K562 (cell line): ENCODE data around the gene KNTC1. TPM values are rescaled to one million over a fixed set of nuclear protein-coding genes. Genes with fewer than 3 reads are reported as not detected.
"Not testable (repeated sequence)": the region's sequence is repeated elsewhere in the genome, so short reads cannot be mapped to it uniquely, and the experiment has no call there.

Source experiments
- ATAC-seq: fragments of 200-7000 bp; cut with Tn5 transposase; 3 replicates; pipeline ENCODE4 v1.9.1; 2020; ENCODE audit warnings: moderate library complexity
- BruUV-seq: library from RNA; stranded (reverse); fragments of 400-500 nt; replicated peaks from 2 replicates; lab custom pipeline; 2021; lab: Mats Ljungman, UMichigan
- CTCF ChIA-PET: fragments of 300-600 bp; formaldehyde crosslinking; extraction: SDS; loops from one replicate; lab custom pipeline; 2021; ENCODE audit warnings: low intra/inter-chr PET ratio; lab: Yijun Ruan, JAX
- POLR2A ChIA-PET: fragments of 300-600, 350-650 bp; sonication (Branson Sonifier 250); formaldehyde crosslinking; extraction: SDS; loops from one replicate; lab custom pipeline; 2021; ENCODE audit warnings: antibody characterized with exemption, inconsistent platforms; lab: Yijun Ruan, JAX
- DNase-seq, 4 experiments: peaks; one replicate each; pipeline versions ENCODE4 v3.0.0 to v3.0.0-alpha.2; 2011 to 2018; ENCODE audit warnings: low spot score in 3 of 4, mixed read lengths in 3 of 4; ENCODE audit errors: extremely low read depth in 1 of 4
- FAIRE-seq: peaks from 2 replicates; lab custom pipeline; 2011; peaks lifted over from hg19 to GRCh38; lab: Jason Lieb, UNC
- H2AFZ ChIP-seq: 2 replicates; pipeline ENCODE4 v1.6.0; 2011; ENCODE audit warnings: low read depth, low read length, control low read depth, inconsistent platforms
- H3K27ac ChIP-seq: fragments of 200-600 bp; 3 replicates; pipeline ENCODE4 v1.8.0; 2011; ENCODE audit warnings: low read depth, mild to moderate bottlenecking, control low read depth, inconsistent platforms, low read length, moderate library complexity, mixed read lengths; ENCODE audit errors: extremely low read depth
- H3K27me3 ChIP-seq, 2 experiments: fragments of 300-600 bp in 1 of 2; 2 replicates in 1 of 2; 3 replicates in 1 of 2; pipeline versions ENCODE4 v1.6.0 to v1.8.0; 2011; ENCODE audit warnings: inconsistent platforms in 2 of 2, low read length in 2 of 2, mild to moderate bottlenecking in 1 of 2, mixed read lengths in 1 of 2, moderate library complexity in 1 of 2; ENCODE audit not compliant: control insufficient read depth in 2 of 2, insufficient read depth in 2 of 2
- H3K36me3 ChIP-seq: fragments of 300-600 bp; 3 replicates; pipeline ENCODE4 v1.8.0; 2011; ENCODE audit warnings: mild to moderate bottlenecking, low read length, inconsistent platforms; ENCODE audit not compliant: control insufficient read depth, insufficient read depth
- H3K4me1 ChIP-seq, 2 experiments: fragments of 200-600 bp in 1 of 2; replicated peaks in 1 of 2; 2 replicates in 1 of 2; 3 replicates in 1 of 2; pipeline versions ENCODE4 v1.5.1 to v1.8.0; 2011; ENCODE audit warnings: inconsistent platforms in 2 of 2, low read length in 2 of 2, mild to moderate bottlenecking in 1 of 2, mixed read lengths in 1 of 2, moderate library complexity in 1 of 2; ENCODE audit not compliant: control insufficient read depth in 2 of 2, insufficient read depth in 2 of 2
- H3K4me2 ChIP-seq: 2 replicates; pipeline ENCODE4 v1.6.1; 2011; ENCODE audit warnings: low read length, control low read depth, inconsistent platforms, mixed read lengths; ENCODE audit not compliant: insufficient read depth
- H3K4me3 ChIP-seq: fragments of 200-600 bp; sonication (generic), shearing (Covaris generic); 2 replicates; pipeline ENCODE4 v1.5.1; 2016; ENCODE audit warnings: control low read depth, inconsistent platforms
- H3K79me2 ChIP-seq: fragments of 200-600 bp; 3 replicates; pipeline ENCODE4 v1.8.0; 2011; ENCODE audit warnings: low read length, inconsistent platforms; ENCODE audit not compliant: control insufficient read depth, insufficient read depth
- H3K9ac ChIP-seq, 2 experiments: 2 replicates each; pipeline versions ENCODE4 v1.6.0 to v1.6.1; 2011; ENCODE audit warnings: low read depth in 2 of 2, low read length in 2 of 2, control low read depth in 1 of 2, inconsistent platforms in 1 of 2, mild to moderate bottlenecking in 1 of 2, mixed read lengths in 1 of 2; ENCODE audit not compliant: insufficient read depth in 1 of 2
- H3K9me1 ChIP-seq: one replicate; pipeline ENCODE4 v1.6.0; 2011; ENCODE audit warnings: inconsistent platforms, mild to moderate bottlenecking, low read length, moderate library complexity; ENCODE audit not compliant: control insufficient read depth, insufficient read depth
- H3K9me3 ChIP-seq: replicated peaks from 2 replicates; pipeline ENCODE4 v1.5.1; 2011; ENCODE audit warnings: low read depth, low read length, inconsistent platforms; ENCODE audit not compliant: control insufficient read depth, insufficient read depth
- H4K20me1 ChIP-seq: replicated peaks from 2 replicates; pipeline ENCODE4 v1.6.1; 2011; ENCODE audit warnings: low read length, inconsistent platforms, mixed read lengths; ENCODE audit not compliant: control insufficient read depth, insufficient read depth
- FOXA3 ChIP-seq, 2 experiments: fragments of 450-650 bp in 1 of 2; sonication (generic) in 1 of 2; formaldehyde crosslinking; IDR thresholded peaks in 1 of 2; conservative IDR thresholded peaks in 1 of 2; 2 replicates each; pipeline versions ENCODE4 v1.4.0 to v1.8.0; 2020 to 2022; ENCODE audit warnings: mild to moderate bottlenecking in 2 of 2, missing genetic modification reagents in 1 of 2
- MLX ChIP-seq, 2 experiments: fragments of 450-650 bp in 1 of 2; sonication (generic) in 1 of 2; formaldehyde crosslinking; conservative IDR thresholded peaks; 2 replicates each; pipeline versions ENCODE4 v1.4.0 to v1.8.1; 2020 to 2022; ENCODE audit warnings: mild to moderate bottlenecking in 1 of 2, missing genetic modification reagents in 1 of 2
- RBFOX2 ChIP-seq: fragments of 200-400 bp; formaldehyde crosslinking; IDR thresholded peaks from 2 replicates; pipeline ENCODE4 v1.6.1; 2017; ENCODE audit warnings: low read depth, mild to moderate bottlenecking, low read length, moderate library complexity
- ZNF121 ChIP-seq: sonication (generic); formaldehyde crosslinking; conservative IDR thresholded peaks from 2 replicates; pipeline ENCODE4 v1.8.0; 2022; ENCODE audit warnings: missing genetic modification reagents
- WGBS: fragments of 100-300 bp; shearing (Covaris generic); methylation state at CpG from one replicate; pipeline ENCODE4 v1.1.6; 2016; ENCODE audit warnings: low coverage, mixed read lengths; ENCODE audit not compliant: insufficient coverage; ENCODE audit errors: missing lambda C conversion rate; 5-methylcytosine and 5-hydroxymethylcytosine counted together
- in situ Hi-C: fragments of 300-500 bp; cut with MboI; formaldehyde crosslinking; loops from 4 replicates; pipeline ENCODE4 v1.15.0; 2018; ENCODE audit warnings: inconsistent platforms, mixed read lengths
- intact Hi-C: fragments of 100-400 bp; cut with micrococcal nuclease; formaldehyde crosslinking; loops from 2 replicates; pipeline ENCODE4 v1.14.2; 2022
- polyA plus RNA-seq, 8 experiments: library from polyadenylated mRNA; depleted of rRNA in 4 of 8; stranded (reverse) in 5 of 8; unstranded in 3 of 8; fragments of >200 nt; fragmentation: Nextera tagmentation in 2 of 8; fragmentation: Illumina TruSeq in 1 of 8; extraction: Ambion mirVana in 2 of 8; extraction: Trizol in 1 of 8; gene quantifications; 2 replicates each; pipeline versions ENCODE4 v1.2.1 to v1.2.3, GENCODE V29; 2011 to 2014; ENCODE audit warnings: inconsistent platforms in 1 of 8, missing spikeins in 1 of 8
- total RNA-seq, 7 experiments: library from RNA; depleted of rRNA in 6 of 7; stranded (reverse); fragments of >200 nt in 6 of 7; fragmentation: Illumina TruSeq in 2 of 7; extraction: Trizol in 2 of 7; gene quantifications; 2 replicates each; pipeline versions ENCODE4 v1.2.1 to v1.2.3, GENCODE V29; 2011 to 2021; ENCODE audit warnings: low replicate concordance in 1 of 7

KNTC1 gene
- total and polyA plus RNA-seq, 9 of the 15 experiments (the other 6 are each of a cell fraction or from before 2014, with no cell fraction given) = 38.9 to 135 (median 99.6) TPM

GRCh38 chr12:122493222-122493621, 33.8 kb upstream of the KNTC1 start:
- H3K4me3 ChIP-seq, BruUV-seq, intact Hi-C loops, H3K4me2 ChIP-seq, H3K27me3 ChIP-seq, FAIRE-seq, H3K4me1 ChIP-seq, H3K9ac ChIP-seq, H4K20me1 ChIP-seq, DNase-seq, H3K9me3 ChIP-seq, H2AFZ ChIP-seq, CTCF ChIA-PET, ATAC-seq, in situ Hi-C loops, H3K27ac ChIP-seq, H3K9me1 ChIP-seq: not testable (repeated sequence)
- POLR2A ChIA-PET = interaction anchor here (0.6 to 9.6 kb wide), 5 partner anchors 9 to 126 kb away, joined by 3 to 125 read pairs (median 4); no protein-coding TSS in a partner anchor
- peak; percentile 56 to 69; a peak in 3 of 4 replicates for TF ChIP-seq FOXA3 (CRISPR knock-in tag; conservative IDR thresholded peaks at IDR 0.05 in 1 of 2, IDR thresholded peaks at IDR 0.05 in 1 of 2)
- peak; percentile 81 for TF ChIP-seq ZNF121
- TF ChIP-seq RBFOX2 = 0 out of 2 replicates have a peak, but pooled peaks have one; percentile 13
- H3K79me2 ChIP-seq = peaks cover 57% of the 10 kb centered on the region
- WGBS = 78% methylated on average over 6 of the region's 6 CpGs
- peaks cover 64% of the 10 kb centered on the region for H3K36me3 ChIP-seq

GRCh38 chr12:122495258-122495657, 31.8 kb upstream of the KNTC1 start:
- ChIA-PET CTCF (no interaction called here), POLR2A (interaction anchor here (0.6 to 9.6 kb wide), 6 partner anchors 11 to 79 kb away, joined by 3 to 125 read pairs (median 4); no protein-coding TSS in a partner anchor)
- in situ Hi-C loops = no loop called here
- TF ChIP-seq MLX (CRISPR knock-in tag; conservative IDR thresholded peaks at IDR 0.05) (no peak), ZNF121 (0 out of 2 replicates have a peak, but pooled peaks have one; percentile 24)
- no peak for FAIRE-seq
- no peaks in the 10 kb centered on the region for H4K20me1 ChIP-seq
- no peak overlapping the region for H3K4me3 ChIP-seq
- no peaks in the 10 kb centered on the region for H3K9me1 ChIP-seq
- H3K9ac ChIP-seq = no peak overlapping the region
- ATAC-seq = no peak
- 93% methylated on average over 7 of the region's 7 CpGs for WGBS
- BruUV-seq = no TSS peak
- H3K9me3 ChIP-seq = no peaks in the 10 kb centered on the region
- H3K79me2 ChIP-seq = peaks cover 77% of the 10 kb centered on the region
- no peak overlapping the region for H3K4me2 ChIP-seq
- DNase-seq = no peak
- H3K36me3 ChIP-seq = peaks cover 51% of the 10 kb centered on the region
- peaks cover 0 to 7% of the 10 kb centered on the region in 2 experiments; a peak in 3 of 5 replicates for H3K4me1 ChIP-seq
- intact Hi-C loops = no loop called here
- H2AFZ ChIP-seq = no peak overlapping the region
- no peak overlapping the region for H3K27ac ChIP-seq
- H3K27me3 ChIP-seq = no peaks in the 10 kb centered on the region
